Kidney glomerular epithelial cell (primary cell): ENCODE data around the gene SMCO1.
A peak's percentile ranks its signal among the peaks of the same experiment; 100 is the strongest.
"Not testable (repeated sequence)": the region's sequence is repeated elsewhere in the genome, so short reads cannot be mapped to it uniquely, and the experiment has no call there.

Experiments used
- DNase-seq: peaks from one replicate; lab custom pipeline; 2025; lab: John Stamatoyannopoulos, UW

The SMCO1 gene

GRCh38 chr3:196521291-196521690 lies 6.1 kb upstream of the SMCO1 start:
- not testable (repeated sequence) for DNase-seq

GRCh38 chr3:196519718-196520082 lies 4.6 kb upstream of the SMCO1 start:
- DNase-seq, result no peak

GRCh38 chr3:196518966-196519717 lies 4.0 kb upstream of the SMCO1 start:
- no peak for DNase-seq

- DNase-seq, result no peak
Measured at GRCh38 chr3:196517919-196518318, 2.8 kb upstream of the SMCO1 start.

- no peak for DNase-seq
Measured at GRCh38 chr3:196517162-196517800, 2.1 kb upstream of the SMCO1 start.

- DNase-seq, result no peak
Measured at GRCh38 chr3:196514350-196514716, 813 bp downstream of the SMCO1 start.

GRCh38 chr3:196513697-196514349 lies 1.3 kb downstream of the SMCO1 start:
- DNase-seq, result no peak

GRCh38 chr3:196511646-196512425 lies 3.3 kb downstream of the SMCO1 start:
- not testable (repeated sequence) for DNase-seq

- not testable (repeated sequence) for DNase-seq
Measured at GRCh38 chr3:196511108-196511507, 4.0 kb downstream of the SMCO1 start.

GRCh38 chr3:196506687-196507086 lies 8.5 kb downstream of the SMCO1 start:
- no peak for DNase-seq

- DNase-seq, result no peak
Measured at GRCh38 chr3:196504556-196504955, 10.6 kb downstream of the SMCO1 start.

- not testable (repeated sequence) for DNase-seq
Measured at GRCh38 chr3:196504077-196504398, 11.1 kb downstream of the SMCO1 start.

GRCh38 chr3:196503196-196504076 lies 11.7 kb downstream of the SMCO1 start, which contains the start of gene RNF168:
Gene RNF168, minus strand, starts transcription at chr3:196503768. Its CDS starts 595 bp downstream, at chr3:196503173.
- peak; percentile 93 for DNase-seq

GRCh38 chr3:196502775-196503195 lies 12.4 kb downstream of the SMCO1 start:
- DNase-seq, result peak; percentile 73

- no peak for DNase-seq
Measured at GRCh38 chr3:196501316-196502044, 13.7 kb downstream of the SMCO1 start.

GRCh38 chr3:196499807-196500524 lies 15.2 kb downstream of the SMCO1 start:
- DNase-seq, result no peak

GRCh38 chr3:196499061-196499460 lies 16.1 kb downstream of the SMCO1 start:
- no peak for DNase-seq

- DNase-seq, result no peak
Measured at GRCh38 chr3:196498297-196498696, 16.8 kb downstream of the SMCO1 start.

- no peak for DNase-seq
Measured at GRCh38 chr3:196496183-196496582, 19.0 kb downstream of the SMCO1 start.

GRCh38 chr3:196493292-196493691 lies 21.9 kb downstream of the SMCO1 start:
- DNase-seq, result no peak
